ENCODE measurements around the gene CCDC66.
A peak's percentile ranks its signal among the peaks of the same experiment; 100 is the strongest.
"Not testable (repeated sequence)": the region's sequence is repeated elsewhere in the genome, so short reads cannot be mapped to it uniquely, and the experiment has no call there.

CCDC66 gene
- 67.7 to 118 (median 104) reads per million in 4 donors for total RNA-seq

- peak; percentile 84 to 95 (median 90) for DNase-seq
Observed at GRCh38 chr3:56556908-56557830, at the start of gene CCDC66. Gene CCDC66 (plus strand): TSS chr3:56557175. CDS start chr3:56557243, 68 bp downstream.

- no peak for DNase-seq
Observed at GRCh38 chr3:56519641-56520040, 37.3 kb upstream of the CCDC66 start.

GRCh38 chr3:56522374-56522773 lies 34.6 kb upstream of the CCDC66 start:
- DNase-seq = no peak

GRCh38 chr3:56525291-56525690 lies 31.7 kb upstream of the CCDC66 start:
- no peak for DNase-seq

GRCh38 chr3:56536735-56537134 lies 20.2 kb upstream of the CCDC66 start:
- no peak for DNase-seq

- DNase-seq = no peak
Observed at GRCh38 chr3:56547486-56547885, 9.5 kb upstream of the CCDC66 start.

GRCh38 chr3:56557831-56558170 lies 826 bp downstream of the CCDC66 start:
- DNase-seq = no peak

- DNase-seq = no peak
Observed at GRCh38 chr3:56573501-56573900, 16.5 kb downstream of the CCDC66 start.

GRCh38 chr3:56581941-56582340 lies 25.0 kb downstream of the CCDC66 start:
- not testable (repeated sequence) for DNase-seq

GRCh38 chr3:56584275-56584674 lies 27.3 kb downstream of the CCDC66 start:
- not testable (repeated sequence) for DNase-seq

- DNase-seq = no peak
Observed at GRCh38 chr3:56590814-56591213, 33.8 kb downstream of the CCDC66 start.

GRCh38 chr3:56591262-56591661 lies 34.3 kb downstream of the CCDC66 start:
- DNase-seq = no peak

- peak in 4 of 5 donors; percentile 43 to 81 (median 49) for DNase-seq
Observed at GRCh38 chr3:56593455-56594158, 36.6 kb downstream of the CCDC66 start.

GRCh38 chr3:56595975-56596840 lies 39.2 kb downstream of the CCDC66 start:
- DNase-seq = no peak

GRCh38 chr3:56608479-56608878 lies 51.5 kb downstream of the CCDC66 start:
- peak in 1 of 5 donors; percentile 47 for DNase-seq

- no peak for DNase-seq
Observed at GRCh38 chr3:56610669-56611335, 53.8 kb downstream of the CCDC66 start.

- DNase-seq = no peak
Observed at GRCh38 chr3:56611364-56611763, 54.4 kb downstream of the CCDC66 start.

GRCh38 chr3:56612146-56612545 lies 55.2 kb downstream of the CCDC66 start:
- peak in 1 of 5 donors; percentile 48 for DNase-seq

- no peak for DNase-seq
Observed at GRCh38 chr3:56613016-56613415, 56.0 kb downstream of the CCDC66 start.

GRCh38 chr3:56616478-56617006 lies 59.6 kb downstream of the CCDC66 start:
- DNase-seq = no peak

- no peak for DNase-seq
Observed at GRCh38 chr3:56620371-56620770, 63.4 kb downstream of the CCDC66 start.

- DNase-seq = no peak
Observed at GRCh38 chr3:56621681-56622080, 64.7 kb downstream of the CCDC66 start.

Measured in T-helper 1 cell (primary cell).